GM23338 (cell line): Measurements from ENCODE around the gene LGALS12. TPM values are rescaled to one million over a fixed set of nuclear protein-coding genes. Genes with fewer than 3 reads are reported as not detected.

Source experiments
- ATAC-seq: fragments of 200-7000 bp; cut with Tn5 transposase; 3 replicates; pipeline ENCODE4 v1.9.1; 2020
- DNase-seq: peaks from one replicate; pipeline ENCODE4 v3.0.0-alpha.2; 2015; ENCODE audit warnings: low spot score
- H2AFZ ChIP-seq: fragments of 200-600 bp; sonication (generic); 2 replicates; pipeline ENCODE4 v1.8.0; 2016; ENCODE audit warnings: antibody characterized with exemption, mild to moderate bottlenecking, moderate library complexity
- H3F3A ChIP-seq: fragments of 200-600 bp; sonication (generic); replicated peaks from 2 replicates; pipeline ENCODE4 v1.8.0; 2017; ENCODE audit warnings: antibody characterized with exemption, mixed run types, low read depth
- H3K27ac ChIP-seq: fragments of 200-600 bp; sonication (generic); 2 replicates; pipeline ENCODE4 v1.6.1; 2016; ENCODE audit warnings: low read depth
- H3K27me3 ChIP-seq: fragments of 200-600 bp; sonication (generic); 2 replicates; pipeline ENCODE4 v1.8.0; 2016; ENCODE audit warnings: mild to moderate bottlenecking, mixed run types, moderate library complexity; ENCODE audit not compliant: insufficient read depth
- H3K36me3 ChIP-seq: fragments of 200-600 bp; sonication (generic); 2 replicates; pipeline ENCODE4 v1.8.0; 2016; ENCODE audit warnings: mild to moderate bottlenecking; ENCODE audit not compliant: insufficient read depth
- H3K4me1 ChIP-seq: fragments of 200-600 bp; sonication (generic); 2 replicates; pipeline ENCODE4 v1.8.0; 2016; ENCODE audit warnings: mild to moderate bottlenecking, moderate library complexity; ENCODE audit not compliant: insufficient read depth
- H3K4me2 ChIP-seq: fragments of 200-600 bp; sonication (generic); 2 replicates; pipeline ENCODE4 v1.7.1; 2017; ENCODE audit warnings: mixed run types
- H3K4me3 ChIP-seq: fragments of 200-600 bp; sonication (generic); 2 replicates; pipeline ENCODE4 v1.6.1; 2016; ENCODE audit warnings: mixed run types
- H3K79me2 ChIP-seq: fragments of 200-600 bp; sonication (generic); replicated peaks from 2 replicates; pipeline ENCODE4 v1.8.0; 2017; ENCODE audit warnings: mild to moderate bottlenecking; ENCODE audit not compliant: insufficient read depth
- H3K9me2 ChIP-seq: fragments of 200-600 bp; sonication (generic); 2 replicates; pipeline ENCODE4 v1.8.0; 2017; ENCODE audit not compliant: insufficient read depth
- H4K20me1 ChIP-seq: fragments of 200-600 bp; sonication (generic); replicated peaks from 2 replicates; pipeline ENCODE4 v1.8.0; 2017; ENCODE audit warnings: mild to moderate bottlenecking; ENCODE audit not compliant: insufficient read depth
- H3K27ac Mint-ChIP-seq: 2 replicates; pipeline ENCODE4 v1.8.0; 2020; ENCODE audit warnings: inconsistent platforms, mild to moderate bottlenecking, moderate library complexity, mixed read lengths
- H3K27me3 Mint-ChIP-seq: 3 replicates; pipeline ENCODE4 v1.8.0; 2022; ENCODE audit warnings: low read depth, mild to moderate bottlenecking, moderate library complexity, mixed read lengths, inconsistent platforms; ENCODE audit not compliant: insufficient read depth, poor library complexity
- H3K36me3 Mint-ChIP-seq: 3 replicates; pipeline ENCODE4 v1.8.0; 2021; ENCODE audit warnings: low read depth, mild to moderate bottlenecking, inconsistent platforms, moderate library complexity, mixed read lengths
- H3K4me1 Mint-ChIP-seq: 3 replicates; pipeline ENCODE4 v1.8.0; 2020; ENCODE audit warnings: mild to moderate bottlenecking, inconsistent platforms, mixed read lengths
- H3K4me3 Mint-ChIP-seq: 3 replicates; pipeline ENCODE4 v1.8.0; 2021; ENCODE audit warnings: moderate library complexity, mild to moderate bottlenecking, inconsistent platforms, mixed read lengths
- H3K9me3 Mint-ChIP-seq: 3 replicates; pipeline ENCODE4 v1.8.0; 2020; ENCODE audit warnings: moderate library complexity, mild to moderate bottlenecking, inconsistent platforms, mixed read lengths
- CREB1 ChIP-seq: fragments of 250-450 bp; sonication (Bioruptor Pico); IDR thresholded peaks from 2 replicates; pipeline ENCODE4 v1.5.0; 2020; ENCODE audit warnings: low read depth, mild to moderate bottlenecking, moderate library complexity
- CTCF ChIP-seq, 2 experiments: fragments of 200-600 bp in 1 of 2; sonication (generic) in 1 of 2; conservative IDR thresholded peaks; 2 replicates each; pipeline versions ENCODE4 v1.5.1 to v1.6.1; 2016 to 2017; ENCODE audit warnings: antibody characterized with exemption in 2 of 2, low read depth in 2 of 2, mild to moderate bottlenecking in 2 of 2, moderate library complexity in 1 of 2
- ETS1 ChIP-seq: IDR thresholded peaks from 2 replicates; pipeline ENCODE4 v1.6.1; 2016; ENCODE audit warnings: antibody characterized with exemption
- EZH2 ChIP-seq: fragments of 200-600 bp; sonication (generic); IDR thresholded peaks from one replicate; pipeline ENCODE4 v1.8.0; 2017; ENCODE audit warnings: antibody characterized with exemption, mild to moderate bottlenecking, low read depth; ENCODE audit not compliant: unreplicated experiment
- EZH2phosphoT487 ChIP-seq: fragments of 200-600 bp; sonication (generic); IDR thresholded peaks from one replicate; pipeline ENCODE4 v1.8.1; 2018; ENCODE audit warnings: antibody characterized with exemption; ENCODE audit not compliant: unreplicated experiment
- JUNB ChIP-seq: IDR thresholded peaks from one replicate; pipeline ENCODE4 v1.6.1; 2016; ENCODE audit warnings: antibody characterized with exemption; ENCODE audit not compliant: unreplicated experiment
- NANOG ChIP-seq: IDR thresholded peaks from 2 replicates; pipeline ENCODE4 v1.6.1; 2016; ENCODE audit warnings: antibody characterized with exemption, borderline replicate concordance
- POLR2AphosphoS5 ChIP-seq: IDR thresholded peaks from 2 replicates; pipeline ENCODE4 v1.6.1; 2016; ENCODE audit warnings: antibody characterized with exemption, low read depth
- REST ChIP-seq: IDR thresholded peaks from one replicate; pipeline ENCODE4 v1.6.1; 2018; ENCODE audit warnings: antibody characterized with exemption; ENCODE audit not compliant: unreplicated experiment
- STAT1 ChIP-seq: IDR thresholded peaks from one replicate; pipeline ENCODE4 v1.6.1; 2016; ENCODE audit warnings: antibody characterized with exemption; ENCODE audit not compliant: unreplicated experiment
- ZNF114 ChIP-seq: fragments of 250-450 bp; sonication (Bioruptor Pico); IDR thresholded peaks from 2 replicates; pipeline ENCODE4 v1.5.0; 2020; ENCODE audit warnings: mild to moderate bottlenecking, moderate library complexity
- ZNF331 ChIP-seq: fragments of 250-450 bp; sonication (Bioruptor Pico); IDR thresholded peaks from 2 replicates; pipeline ENCODE4 v1.5.0; 2020; ENCODE audit warnings: low read depth, mild to moderate bottlenecking, moderate library complexity
- ZNF462 ChIP-seq: fragments of 250-450 bp; sonication (Bioruptor Pico); IDR thresholded peaks from 2 replicates; pipeline ENCODE4 v1.5.0; 2020; ENCODE audit warnings: mild to moderate bottlenecking, moderate library complexity
- polyA plus RNA-seq: library from polyadenylated mRNA; unstranded; fragments of >200 nt; fragmentation: Nextera tagmentation; extraction: Ambion mirVana; gene quantifications from 2 replicates; pipeline ENCODE4 v1.2.1, GENCODE V29; 2016
- total RNA-seq: library from RNA; depleted of rRNA; stranded (reverse); fragments of >200 nt; shearing (Covaris generic); gene quantifications from 2 replicates; pipeline ENCODE4 v1.2.3, GENCODE V29; 2014

The LGALS12 gene
- total and polyA plus RNA-seq, 2 experiments from 2014 or later, result 0.94 to 1.2 TPM

GRCh38 chr11:63472372-63472771 lies 33.5 kb upstream of the LGALS12 start:
- Mint-ChIP-seq H3K4me1 (no peaks in the 10 kb centered on the region), H3K9me3 (peaks cover 8% of the 10 kb centered on the region), H3K36me3 (peaks cover 11% of the 10 kb centered on the region; the same call in 2 of the 3 replicates), H3K27me3 (peaks cover 2% of the 10 kb centered on the region), H3K4me3 (no peak overlapping the region), H3K27ac (no peak overlapping the region)
- ATAC-seq (no peak), DNase-seq (no peak)
- no peaks in the 10 kb centered on the region for H3F3A ChIP-seq
- no peaks in the 10 kb centered on the region for H3K4me1 ChIP-seq
- no peak overlapping the region for H3K4me3 ChIP-seq
- no peak overlapping the region for H2AFZ ChIP-seq
- H3K36me3 ChIP-seq, result peaks cover 5% of the 10 kb centered on the region; the same call in 1 of the 2 replicates
- H3K79me2 ChIP-seq, result no peaks in the 10 kb centered on the region
- no peak overlapping the region for H3K27ac ChIP-seq
- H3K4me2 ChIP-seq, result no peak overlapping the region
- TF ChIP-seq ZNF462, result no peak
- TF ChIP-seq STAT1, result no peak
- no peak for TF ChIP-seq POLR2AphosphoS5
- TF ChIP-seq ZNF331, result no peak
- TF ChIP-seq ZNF114 (CRISPR knock-in tag), result no peak
- TF ChIP-seq NANOG, result no peak
- TF ChIP-seq EZH2phosphoT487, result no peak
- TF ChIP-seq REST, result no peak
- no peak for TF ChIP-seq CREB1
- no peak for TF ChIP-seq EZH2
- TF ChIP-seq CTCF (conservative IDR thresholded peaks at IDR 0.05; ENCODE audit: low read depth in 2 of 2), result no peak
- TF ChIP-seq JUNB, result no peak
- no peak for TF ChIP-seq ETS1
- H3K9me2 ChIP-seq, result peaks cover 11% of the 10 kb centered on the region
- H3K27me3 ChIP-seq, result no peaks in the 10 kb centered on the region
- H4K20me1 ChIP-seq, result no peaks in the 10 kb centered on the region
